ENCODE data around the gene CMAS. TPM values are rescaled to one million over a fixed set of nuclear protein-coding genes. Genes with fewer than 3 reads are reported as not detected.
"Not testable (repeated sequence)": the region's sequence is repeated elsewhere in the genome, so short reads cannot be mapped to it uniquely, and the experiment has no call there.

Gene CMAS
- total RNA-seq, 3 donors from 2014 or later, result 20.6 to 26.5 (median 25.6) TPM

DNA sequence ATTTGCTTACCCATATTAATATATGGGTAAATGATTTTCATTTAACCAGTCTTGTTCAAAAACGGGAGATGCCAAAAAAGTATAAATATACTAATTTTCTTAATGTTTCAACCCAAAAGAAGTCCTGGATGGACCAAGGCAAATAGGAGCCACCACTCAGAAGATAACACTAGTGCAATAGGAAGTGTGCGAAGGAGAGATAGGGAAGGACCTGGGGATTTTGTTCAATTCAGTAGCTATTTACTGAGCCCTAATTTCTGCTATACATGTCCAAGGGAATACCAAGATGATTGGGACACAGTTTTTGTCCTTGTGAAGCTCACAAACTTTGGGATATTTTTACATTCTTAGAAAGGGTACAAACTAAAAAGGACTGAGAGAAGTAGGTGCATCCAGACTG, 1.5 kb downstream of the CMAS start:
- peak overlapping the region in 1 of 3 donors; percentile 93 for H3K4me3 ChIP-seq
- no peak overlapping the region for H3K27ac ChIP-seq
- H3K9me3 ChIP-seq, result no peaks in the 10 kb centered on the region
- no peaks in the 10 kb centered on the region for H3K27me3 ChIP-seq
- no peaks in the 10 kb centered on the region for H3K36me3 ChIP-seq
- TF ChIP-seq POLR2A (IDR thresholded peaks at IDR 0.05), result no peak
- TF ChIP-seq POLR2AphosphoS5 (IDR thresholded peaks at IDR 0.05), result no peak
- TF ChIP-seq, protein P1, sequence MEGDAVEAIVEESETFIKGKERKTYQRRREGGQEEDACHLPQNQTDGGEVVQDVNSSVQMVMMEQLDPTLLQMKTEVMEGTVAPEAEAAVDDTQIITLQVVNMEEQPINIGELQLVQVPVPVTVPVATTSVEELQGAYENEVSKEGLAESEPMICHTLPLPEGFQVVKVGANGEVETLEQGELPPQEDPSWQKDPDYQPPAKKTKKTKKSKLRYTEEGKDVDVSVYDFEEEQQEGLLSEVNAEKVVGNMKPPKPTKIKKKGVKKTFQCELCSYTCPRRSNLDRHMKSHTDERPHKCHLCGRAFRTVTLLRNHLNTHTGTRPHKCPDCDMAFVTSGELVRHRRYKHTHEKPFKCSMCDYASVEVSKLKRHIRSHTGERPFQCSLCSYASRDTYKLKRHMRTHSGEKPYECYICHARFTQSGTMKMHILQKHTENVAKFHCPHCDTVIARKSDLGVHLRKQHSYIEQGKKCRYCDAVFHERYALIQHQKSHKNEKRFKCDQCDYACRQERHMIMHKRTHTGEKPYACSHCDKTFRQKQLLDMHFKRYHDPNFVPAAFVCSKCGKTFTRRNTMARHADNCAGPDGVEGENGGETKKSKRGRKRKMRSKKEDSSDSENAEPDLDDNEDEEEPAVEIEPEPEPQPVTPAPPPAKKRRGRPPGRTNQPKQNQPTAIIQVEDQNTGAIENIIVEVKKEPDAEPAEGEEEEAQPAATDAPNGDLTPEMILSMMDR (IDR thresholded peaks at IDR 0.05), result no peak
- intact Hi-C loops (cut with DNase I; ENCODE audit: low total_unique reads), result no loop called here
- H3K4me1 ChIP-seq, result no peaks in the 10 kb centered on the region
- no peak for DNase-seq (ENCODE audit: low spot score in 2 of 2)

- no peak overlapping the region for H3K4me3 ChIP-seq
- no peak for DNase-seq (ENCODE audit: low spot score in 2 of 2)
- H3K27me3 ChIP-seq, result no peaks in the 10 kb centered on the region
- H3K36me3 ChIP-seq, result no peaks in the 10 kb centered on the region
- no peaks in the 10 kb centered on the region for H3K4me1 ChIP-seq
- H3K27ac ChIP-seq, result no peak overlapping the region
- no peaks in the 10 kb centered on the region for H3K9me3 ChIP-seq
- TF ChIP-seq POLR2AphosphoS5 (IDR thresholded peaks at IDR 0.05) (no peak), POLR2A (IDR thresholded peaks at IDR 0.05) (no peak)
- TF ChIP-seq, protein P1 (IDR thresholded peaks at IDR 0.05), result no peak
- intact Hi-C loops (cut with DNase I; ENCODE audit: low total_unique reads), result no loop called here
Observed at GRCh38 chr12:22048351-22049041, 2.5 kb downstream of the CMAS start.

GRCh38 chr12:22050078-22050477, 4.1 kb downstream of the CMAS start:
- DNase-seq (ENCODE audit: low spot score in 2 of 2), result no peak
- TF ChIP-seq, protein P1 (IDR thresholded peaks at IDR 0.05), result no peak
- TF ChIP-seq POLR2A (IDR thresholded peaks at IDR 0.05) (no peak), POLR2AphosphoS5 (IDR thresholded peaks at IDR 0.05) (no peak)
- H3K4me1 ChIP-seq, result no peaks in the 10 kb centered on the region
- peak overlapping the region; percentile 11 to 34 for H3K27ac ChIP-seq
- no peaks in the 10 kb centered on the region for H3K27me3 ChIP-seq
- intact Hi-C loops (cut with DNase I; ENCODE audit: low total_unique reads), result no loop called here
- no peak overlapping the region for H3K4me3 ChIP-seq
- H3K9me3 ChIP-seq, result no peaks in the 10 kb centered on the region
- H3K36me3 ChIP-seq, result no peaks in the 10 kb centered on the region

DNA sequence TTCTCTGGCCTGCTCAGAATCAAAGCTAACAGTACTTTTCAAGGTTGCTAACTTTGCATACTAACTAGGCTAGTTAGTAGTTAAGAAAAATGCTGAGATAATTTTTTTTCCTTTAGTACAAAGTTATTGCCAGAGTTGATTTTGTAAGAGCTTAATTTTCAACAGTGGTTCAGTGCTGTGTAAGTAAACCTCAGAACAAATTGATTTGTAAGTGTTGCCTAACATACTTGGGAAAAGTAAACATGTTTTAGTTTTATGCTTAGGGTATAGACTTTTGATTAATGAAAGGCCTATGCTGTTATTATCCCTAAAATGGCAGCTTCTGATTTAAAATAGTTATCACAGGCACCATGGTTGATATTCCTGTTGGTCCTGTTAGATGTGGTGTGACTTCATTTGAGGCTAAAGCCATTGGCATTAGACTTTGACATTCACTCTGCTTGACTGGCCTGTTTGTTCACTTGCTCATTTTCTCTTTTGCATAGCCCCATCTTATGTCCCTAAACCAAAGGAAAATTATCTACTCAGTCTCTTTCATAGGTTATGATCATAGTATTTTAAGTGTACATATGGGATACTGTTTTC, 5.2 kb downstream of the CMAS start:
- intact Hi-C loops (cut with DNase I; ENCODE audit: low total_unique reads), result no loop called here
- Histone ChIP-seq H3K27ac (peak overlapping the region in 1 of 2 donors; percentile 11), H3K4me1 (no peaks in the 10 kb centered on the region), H3K4me3 (no peak overlapping the region), H3K36me3 (no peaks in the 10 kb centered on the region), H3K9me3 (no peaks in the 10 kb centered on the region), H3K27me3 (no peaks in the 10 kb centered on the region)
- TF ChIP-seq POLR2A (IDR thresholded peaks at IDR 0.05) (no peak), POLR2AphosphoS5 (IDR thresholded peaks at IDR 0.05) (no peak)
- TF ChIP-seq, protein P1 (IDR thresholded peaks at IDR 0.05), result no peak
- DNase-seq (ENCODE audit: low spot score in 2 of 2), result no peak

DNA sequence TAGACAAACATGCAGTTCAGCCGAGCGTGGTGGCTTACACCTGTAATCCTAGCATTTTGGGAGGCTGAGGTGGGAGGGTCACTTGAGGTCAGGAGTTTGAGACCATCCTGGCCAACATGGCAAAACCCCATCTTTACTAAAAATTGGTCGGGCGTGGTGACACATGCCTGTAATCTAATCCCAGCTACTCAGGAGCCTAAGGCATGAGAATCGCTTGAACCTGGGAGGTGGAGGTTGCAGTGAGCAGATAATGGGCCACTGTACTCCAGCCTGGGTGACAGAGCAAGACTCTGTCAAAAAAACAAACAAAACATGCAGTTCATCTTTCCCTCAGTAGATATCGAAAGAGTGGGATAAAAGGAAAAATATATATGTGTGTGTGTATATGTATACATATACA, 7.0 kb downstream of the CMAS start:
- H3K9me3 ChIP-seq; H3K4me1 ChIP-seq; intact Hi-C loops (cut with DNase I; ENCODE audit: low total_unique reads); H3K36me3 ChIP-seq; H3K4me3 ChIP-seq; H3K27me3 ChIP-seq; H3K27ac ChIP-seq; DNase-seq (ENCODE audit: low spot score in 2 of 2): not testable (repeated sequence)
